ENCODE data around the gene AFTPH. TPM values are rescaled to one million over a fixed set of nuclear protein-coding genes. Genes with fewer than 3 reads are reported as not detected.

AFTPH gene
- polyA plus RNA-seq, 3 donors = 22.3 to 28.6 (median 28.4) TPM

DNA sequence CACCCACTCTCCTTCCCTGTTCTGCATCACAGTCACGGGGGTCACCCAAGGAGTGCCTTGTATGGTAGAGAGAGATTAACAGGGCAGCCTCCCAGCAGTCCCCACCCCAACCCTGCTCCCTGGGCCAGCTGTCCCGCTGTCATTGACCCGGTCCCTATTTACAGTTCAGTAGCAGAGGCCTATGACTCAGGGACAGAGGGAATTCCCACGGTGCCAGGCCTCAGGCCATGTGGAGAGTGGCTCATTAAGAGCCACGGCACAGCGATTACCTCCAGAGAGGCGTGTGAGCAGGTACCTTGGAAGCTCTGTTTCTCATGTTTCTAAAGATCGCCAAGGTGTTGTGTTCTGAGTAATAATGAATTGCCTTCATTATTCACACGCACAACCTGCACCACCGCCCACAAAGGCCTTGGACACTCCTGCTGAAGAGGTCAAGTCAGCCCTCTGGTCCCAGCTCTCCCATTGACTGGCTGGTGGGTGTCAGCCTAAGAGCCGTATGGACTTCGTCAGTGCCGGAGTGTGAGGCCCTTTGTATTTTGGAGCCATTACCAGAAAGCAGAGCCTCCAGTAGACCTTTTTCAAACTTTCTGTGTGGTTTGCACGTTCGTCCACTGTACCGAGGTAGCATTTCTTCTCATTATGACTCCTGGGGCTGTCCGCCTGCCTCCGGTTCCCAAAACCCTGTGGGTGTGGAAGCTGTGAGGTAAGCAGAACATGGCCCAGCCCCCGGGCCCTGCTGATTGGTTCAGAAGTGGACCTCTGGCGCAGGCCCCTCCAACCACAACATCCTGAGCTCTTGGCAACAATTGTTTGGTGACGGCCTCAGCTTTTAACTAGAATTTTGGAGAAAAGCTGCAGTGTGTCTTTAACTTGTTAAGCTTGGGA, 82.6 kb downstream of the AFTPH start:
- Histone ChIP-seq H3K9ac (ENCODE audit: insufficient read depth, low read length, poor library complexity, severe bottlenecking) (no peak overlapping the region), H3K4me1 (ENCODE audit: control insufficient read depth in 1 of 2, insufficient read depth in 2 of 2, low read length in 2 of 2) (peaks cover 32 to 36% of the 10 kb centered on the region in 2 donors), H3K79me2 (ENCODE audit: insufficient read depth, low read length) (no peaks in the 10 kb centered on the region), H3K27me3 (ENCODE audit: control insufficient read depth in 2 of 2, insufficient read depth in 2 of 2, low read length in 2 of 2) (no peaks in the 10 kb centered on the region), H3K9me3 (replicated peaks in 1 of 2; ENCODE audit: control insufficient read depth in 1 of 2, insufficient read depth in 1 of 2, low read length in 2 of 2) (peaks cover 0 to 3% of the 10 kb centered on the region in 2 donors), H3K4me3 (replicated peaks in 1 of 3; ENCODE audit: low read depth in 2 of 3, low read length in 3 of 3) (peak overlapping the region in 2 of 3 experiments; percentile 4 to 56), H3K4me2 (replicated peaks; ENCODE audit: extremely low read depth, low read length, poor library complexity, severe bottlenecking) (peak overlapping the region; percentile 59), H4K20me1 (ENCODE audit: insufficient read depth, low read length) (no peaks in the 10 kb centered on the region), H3K36me3 (replicated peaks in 1 of 2; ENCODE audit: control insufficient read depth in 1 of 2, insufficient read depth in 2 of 2, low read length in 2 of 2) (no peaks in the 10 kb centered on the region), H2AFZ (ENCODE audit: insufficient read depth, low read depth, low read length, poor library complexity, severe bottlenecking) (peak overlapping the region; percentile 74), H3K27ac (ENCODE audit: low read depth in 1 of 2, low read length in 2 of 2) (peak overlapping the region; percentile 30 to 66)
- peaks cover 30% of the 10 kb centered on the region for H3K4me1 Mint-ChIP-seq
- DNase-seq = peak; percentile 89 to 92 (median 91)
- peak overlapping the region; percentile 70 to 93 (median 80) for H3K27ac Mint-ChIP-seq
- WGBS (ENCODE audit: insufficient coverage) = 40% methylated on average over 14 of the region's 21 CpGs
- H3K27me3 Mint-ChIP-seq (ENCODE audit: low read depth in 3 of 3) = peaks cover 1 to 6% (median 2%) of the 10 kb centered on the region in 3 donors
- H3K9me3 Mint-ChIP-seq = peaks cover 5 to 7% (median 6%) of the 10 kb centered on the region in 7 donors
- peaks cover 0 to 2% of the 10 kb centered on the region in 2 donors for H3K36me3 Mint-ChIP-seq
- peak overlapping the region; percentile 62 to 79 for H3K4me3 Mint-ChIP-seq
- TF ChIP-seq, protein P1, sequence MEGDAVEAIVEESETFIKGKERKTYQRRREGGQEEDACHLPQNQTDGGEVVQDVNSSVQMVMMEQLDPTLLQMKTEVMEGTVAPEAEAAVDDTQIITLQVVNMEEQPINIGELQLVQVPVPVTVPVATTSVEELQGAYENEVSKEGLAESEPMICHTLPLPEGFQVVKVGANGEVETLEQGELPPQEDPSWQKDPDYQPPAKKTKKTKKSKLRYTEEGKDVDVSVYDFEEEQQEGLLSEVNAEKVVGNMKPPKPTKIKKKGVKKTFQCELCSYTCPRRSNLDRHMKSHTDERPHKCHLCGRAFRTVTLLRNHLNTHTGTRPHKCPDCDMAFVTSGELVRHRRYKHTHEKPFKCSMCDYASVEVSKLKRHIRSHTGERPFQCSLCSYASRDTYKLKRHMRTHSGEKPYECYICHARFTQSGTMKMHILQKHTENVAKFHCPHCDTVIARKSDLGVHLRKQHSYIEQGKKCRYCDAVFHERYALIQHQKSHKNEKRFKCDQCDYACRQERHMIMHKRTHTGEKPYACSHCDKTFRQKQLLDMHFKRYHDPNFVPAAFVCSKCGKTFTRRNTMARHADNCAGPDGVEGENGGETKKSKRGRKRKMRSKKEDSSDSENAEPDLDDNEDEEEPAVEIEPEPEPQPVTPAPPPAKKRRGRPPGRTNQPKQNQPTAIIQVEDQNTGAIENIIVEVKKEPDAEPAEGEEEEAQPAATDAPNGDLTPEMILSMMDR (IDR thresholded peaks at IDR 0.05) = no peak
- intact Hi-C loops (cut with micrococcal nuclease) = loop anchor here (5.0 kb wide), 1 partner anchor 36 kb away; no protein-coding TSS in a partner anchor

DNA sequence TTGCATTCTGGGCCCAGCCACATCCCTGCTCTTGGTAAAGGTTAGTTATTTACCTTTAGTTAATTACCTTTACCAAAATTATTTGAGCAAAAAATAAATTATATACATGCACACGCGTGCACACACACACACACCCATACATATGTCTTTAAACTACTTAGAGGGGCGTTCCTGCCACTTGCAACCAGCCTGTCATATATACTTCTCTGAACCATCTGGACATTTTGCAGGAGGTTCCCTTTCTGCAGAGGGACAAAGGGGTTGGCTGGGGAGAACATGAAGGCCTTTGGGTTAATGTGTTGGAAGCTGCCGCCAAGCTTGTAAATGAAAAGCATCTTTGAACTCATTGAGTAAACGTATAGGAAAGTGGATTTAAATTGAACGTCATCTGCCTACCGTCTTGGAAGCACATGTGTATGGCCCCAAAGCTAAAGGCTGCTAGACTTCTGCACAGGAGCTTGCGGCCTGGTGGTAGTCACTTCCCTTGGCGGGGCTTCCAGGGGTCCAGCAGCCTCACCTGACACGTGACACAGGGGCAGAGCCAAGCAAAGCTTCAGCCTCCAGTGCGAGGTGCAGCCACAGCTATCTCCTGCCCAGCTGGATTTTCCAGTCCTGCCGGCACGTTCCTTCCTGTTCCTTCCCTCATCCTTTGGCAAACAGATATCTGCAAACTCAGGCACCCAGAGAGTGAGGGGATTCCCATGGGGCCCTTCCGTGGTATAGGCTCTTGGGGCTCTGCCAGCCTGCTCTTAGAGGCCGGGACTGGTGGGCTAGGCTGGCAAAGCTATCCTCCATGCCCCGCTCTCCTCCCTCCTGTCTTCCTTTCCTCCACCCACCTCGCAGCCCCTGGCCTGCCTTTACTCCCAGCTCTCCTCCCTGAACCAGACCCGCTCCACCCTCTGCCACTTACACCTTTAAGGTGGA, 83.5 kb downstream of the AFTPH start:
- Mint-ChIP-seq H3K27me3 (ENCODE audit: low read depth in 3 of 3) (peaks cover 1 to 8% (median 3%) of the 10 kb centered on the region in 3 donors), H3K36me3 (peaks cover 0 to 2% of the 10 kb centered on the region in 2 donors), H3K4me3 (peak overlapping the region; percentile 27 to 79), H3K4me1 (peaks cover 30% of the 10 kb centered on the region), H3K9me3 (peaks cover 5 to 7% (median 6%) of the 10 kb centered on the region in 7 donors), H3K27ac (peak overlapping the region; percentile 44 to 93 (median 80))
- Histone ChIP-seq H3K4me2 (replicated peaks; ENCODE audit: extremely low read depth, low read length, poor library complexity, severe bottlenecking) (peak overlapping the region; percentile 59), H3K79me2 (ENCODE audit: insufficient read depth, low read length) (no peaks in the 10 kb centered on the region), H4K20me1 (ENCODE audit: insufficient read depth, low read length) (no peaks in the 10 kb centered on the region), H3K4me1 (ENCODE audit: control insufficient read depth in 1 of 2, insufficient read depth in 2 of 2, low read length in 2 of 2) (peaks cover 32 to 36% of the 10 kb centered on the region in 2 donors), H3K36me3 (replicated peaks in 1 of 2; ENCODE audit: control insufficient read depth in 1 of 2, insufficient read depth in 2 of 2, low read length in 2 of 2) (no peaks in the 10 kb centered on the region), H3K9me3 (replicated peaks in 1 of 2; ENCODE audit: control insufficient read depth in 1 of 2, insufficient read depth in 1 of 2, low read length in 2 of 2) (peaks cover 0 to 3% of the 10 kb centered on the region in 2 donors), H3K27ac (ENCODE audit: low read depth in 1 of 2, low read length in 2 of 2) (peak overlapping the region; percentile 34 to 66), H3K4me3 (replicated peaks in 1 of 3; ENCODE audit: low read depth in 2 of 3, low read length in 3 of 3) (peak overlapping the region in 1 of 3 experiments; percentile 56), H3K9ac (ENCODE audit: insufficient read depth, low read length, poor library complexity, severe bottlenecking) (no peak overlapping the region), H3K27me3 (ENCODE audit: control insufficient read depth in 2 of 2, insufficient read depth in 2 of 2, low read length in 2 of 2) (no peaks in the 10 kb centered on the region), H2AFZ (ENCODE audit: insufficient read depth, low read depth, low read length, poor library complexity, severe bottlenecking) (peak overlapping the region; percentile 74)
- intact Hi-C loops (cut with micrococcal nuclease) = loop anchor here (5.0 kb wide), 1 partner anchor 35 kb away; no protein-coding TSS in a partner anchor
- TF ChIP-seq, protein P1 (IDR thresholded peaks at IDR 0.05) = no peak
- DNase-seq = peak in 1 of 3 donors; percentile 27
- 37% methylated on average over 13 of the region's 18 CpGs for WGBS (ENCODE audit: insufficient coverage)
